A673 (cell line): ENCODE measurements around the gene KCND2. TPM values are rescaled to one million over a fixed set of nuclear protein-coding genes. Genes with fewer than 3 reads are reported as not detected.

Source experiments
- BruUV-seq: library from RNA; stranded (reverse); fragments of 400-500 nt; replicated peaks from 2 replicates; lab custom pipeline; 2021; lab: Mats Ljungman, UMichigan
- CTCF ChIA-PET: fragments of 300-600 bp; sonication (Branson Sonifier 250); formaldehyde crosslinking; loops from one replicate; lab custom pipeline; 2022; ENCODE audit warnings: antibody characterized with exemption; lab: Charles Lee
- POLR2A ChIA-PET: fragments of 300-600 bp; sonication (Branson Sonifier 250); formaldehyde crosslinking; loops from one replicate; lab custom pipeline; 2022; ENCODE audit warnings: antibody characterized with exemption; ENCODE audit not compliant: low non-redundant PET; lab: Charles Lee
- DNase-seq: peaks from one replicate; pipeline ENCODE4 v3.0.0-alpha.2; 2015; ENCODE audit warnings: low spot score
- H3K27ac ChIP-seq: fragments of 200-600 bp; sonication (generic); 2 replicates; pipeline ENCODE4 v1.5.1; 2016; ENCODE audit warnings: mixed run types, low read depth, mild to moderate bottlenecking, mixed read lengths, antibody characterized with exemption, low read length; ENCODE audit not compliant: poor library complexity, severe bottlenecking
- H3K27me3 ChIP-seq: fragments of 200-600 bp; sonication (generic); replicated peaks from 2 replicates; pipeline ENCODE4 v1.6.1; 2017; ENCODE audit warnings: mixed run types, low read depth, mild to moderate bottlenecking, mixed read lengths, antibody characterized with exemption, low read length; ENCODE audit not compliant: insufficient read depth, poor library complexity
- H3K36me3 ChIP-seq: fragments of 200-600 bp; sonication (generic); 2 replicates; pipeline ENCODE4 v1.6.1; 2016; ENCODE audit warnings: mixed run types, mild to moderate bottlenecking, mixed read lengths, antibody characterized with exemption, low read length; ENCODE audit not compliant: insufficient read depth, poor library complexity, severe bottlenecking
- H3K4me1 ChIP-seq: fragments of 200-600 bp; sonication (generic); 2 replicates; pipeline ENCODE4 v1.6.1; 2017; ENCODE audit warnings: mixed run types, mild to moderate bottlenecking, mixed read lengths, antibody characterized with exemption, low read length; ENCODE audit not compliant: insufficient read depth, poor library complexity, severe bottlenecking
- H3K4me3 ChIP-seq: fragments of 200-600 bp; sonication (generic); 2 replicates; pipeline ENCODE4 v1.5.1; 2016; ENCODE audit warnings: low read depth, mixed run types, mild to moderate bottlenecking, mixed read lengths, low read length; ENCODE audit not compliant: poor library complexity, severe bottlenecking
- H3K9me3 ChIP-seq: fragments of 200-600 bp; sonication (generic); 2 replicates; pipeline ENCODE4 v1.6.1; 2016; ENCODE audit warnings: mixed run types, low read depth, mild to moderate bottlenecking, mixed read lengths, antibody characterized with exemption, low read length; ENCODE audit not compliant: poor library complexity, severe bottlenecking
- CTCF ChIP-seq: fragments of 300-800, 200-600 bp; sonication (generic); conservative IDR thresholded peaks from 2 replicates; pipeline ENCODE4 v1.5.1; 2017; ENCODE audit warnings: low read depth, mild to moderate bottlenecking, antibody characterized with exemption, low read length, moderate library complexity, mixed read lengths
- EZH2 ChIP-seq: fragments of 200-600 bp; sonication (generic); IDR thresholded peaks from 2 replicates; pipeline ENCODE4 v1.6.1; 2017; ENCODE audit warnings: borderline replicate concordance, low read depth, mild to moderate bottlenecking, mixed read lengths, antibody characterized with exemption, low read length; ENCODE audit not compliant: poor library complexity, severe bottlenecking
- intact Hi-C: fragments of 100-400 bp; cut with micrococcal nuclease; formaldehyde crosslinking; loops from one replicate; pipeline ENCODE4 v1.10.0; 2022; ENCODE audit not compliant: unreplicated experiment
- total RNA-seq: library from RNA; stranded (reverse); gene quantifications from 2 replicates; pipeline ENCODE4 v1.2.3, GENCODE V29; 2021

Gene KCND2
- total RNA-seq, 1 experiment from 2014 or later: not detected

- ChIA-PET POLR2A (no interaction called here), CTCF (no interaction called here)
- H3K4me3 ChIP-seq: no peak overlapping the region
- intact Hi-C loops: no loop called here
- H3K27me3 ChIP-seq: no peaks in the 10 kb centered on the region
- H3K4me1 ChIP-seq: no peaks in the 10 kb centered on the region
- DNase-seq: no peak
- no TSS peak for BruUV-seq
- TF ChIP-seq CTCF (no peak), EZH2 (no peak)
- no peak overlapping the region for H3K27ac ChIP-seq
- no peaks in the 10 kb centered on the region for H3K36me3 ChIP-seq
- H3K9me3 ChIP-seq: no peaks in the 10 kb centered on the region
Measured at GRCh38 chr7:120709252-120709971, 436.4 kb downstream of the KCND2 start.

GRCh38 chr7:120709972-120710320, 437.0 kb downstream of the KCND2 start:
- TF ChIP-seq CTCF (no peak), EZH2 (no peak)
- ChIA-PET POLR2A (no interaction called here), CTCF (no interaction called here)
- H3K4me3 ChIP-seq: no peak overlapping the region
- peak; percentile 17 for DNase-seq
- no peaks in the 10 kb centered on the region for H3K4me1 ChIP-seq
- BruUV-seq: no TSS peak
- H3K27ac ChIP-seq: no peak overlapping the region
- no peaks in the 10 kb centered on the region for H3K36me3 ChIP-seq
- intact Hi-C loops: no loop called here
- no peaks in the 10 kb centered on the region for H3K27me3 ChIP-seq
- no peaks in the 10 kb centered on the region for H3K9me3 ChIP-seq

- TF ChIP-seq EZH2: no peak
- TF ChIP-seq CTCF: no peak
- no peaks in the 10 kb centered on the region for H3K9me3 ChIP-seq
- intact Hi-C loops: no loop called here
- no TSS peak for BruUV-seq
- no peaks in the 10 kb centered on the region for H3K36me3 ChIP-seq
- CTCF ChIA-PET: no interaction called here
- no peaks in the 10 kb centered on the region for H3K27me3 ChIP-seq
- no peak for DNase-seq
- H3K27ac ChIP-seq: no peak overlapping the region
- peaks cover 1% of the 10 kb centered on the region for H3K4me1 ChIP-seq
- POLR2A ChIA-PET: no interaction called here
- H3K4me3 ChIP-seq: no peak overlapping the region
Measured at GRCh38 chr7:120714945-120715344, 442.0 kb downstream of the KCND2 start.
